GM23338 (cell line): ENCODE results near the gene ATP1A4.

Experiments used
- CREB1 ChIP-seq: fragments of 250-450 bp; sonication (Bioruptor Pico); IDR thresholded peaks from 2 replicates; pipeline ENCODE4 v1.5.0; 2020; ENCODE audit warnings: low read depth, mild to moderate bottlenecking, moderate library complexity
- EZH2 ChIP-seq: fragments of 200-600 bp; sonication (generic); IDR thresholded peaks from one replicate; pipeline ENCODE4 v1.8.0; 2017; ENCODE audit warnings: antibody characterized with exemption, mild to moderate bottlenecking, low read depth; ENCODE audit not compliant: unreplicated experiment
- EZH2phosphoT487 ChIP-seq: fragments of 200-600 bp; sonication (generic); IDR thresholded peaks from one replicate; pipeline ENCODE4 v1.8.1; 2018; ENCODE audit warnings: antibody characterized with exemption; ENCODE audit not compliant: unreplicated experiment
- JUNB ChIP-seq: IDR thresholded peaks from one replicate; pipeline ENCODE4 v1.6.1; 2016; ENCODE audit warnings: antibody characterized with exemption; ENCODE audit not compliant: unreplicated experiment
- POLR2AphosphoS5 ChIP-seq: IDR thresholded peaks from 2 replicates; pipeline ENCODE4 v1.6.1; 2016; ENCODE audit warnings: antibody characterized with exemption, low read depth
- TF ChIP-seq, protein P1 (sequence below): IDR thresholded peaks from one replicate; pipeline ENCODE4 v1.6.1; 2018; ENCODE audit warnings: antibody characterized with exemption; ENCODE audit not compliant: unreplicated experiment
- TF ChIP-seq, protein P2 (sequence below), 2 experiments: fragments of 200-600 bp in 1 of 2; sonication (generic) in 1 of 2; conservative IDR thresholded peaks; 2 replicates each; pipeline versions ENCODE4 v1.5.1 to v1.6.1; 2016 to 2017; ENCODE audit warnings: antibody characterized with exemption in 2 of 2, low read depth in 2 of 2, mild to moderate bottlenecking in 2 of 2, moderate library complexity in 1 of 2
- TF ChIP-seq, protein P3 (sequence below): IDR thresholded peaks from 2 replicates; pipeline ENCODE4 v1.6.1; 2016; ENCODE audit warnings: antibody characterized with exemption

DNA sequence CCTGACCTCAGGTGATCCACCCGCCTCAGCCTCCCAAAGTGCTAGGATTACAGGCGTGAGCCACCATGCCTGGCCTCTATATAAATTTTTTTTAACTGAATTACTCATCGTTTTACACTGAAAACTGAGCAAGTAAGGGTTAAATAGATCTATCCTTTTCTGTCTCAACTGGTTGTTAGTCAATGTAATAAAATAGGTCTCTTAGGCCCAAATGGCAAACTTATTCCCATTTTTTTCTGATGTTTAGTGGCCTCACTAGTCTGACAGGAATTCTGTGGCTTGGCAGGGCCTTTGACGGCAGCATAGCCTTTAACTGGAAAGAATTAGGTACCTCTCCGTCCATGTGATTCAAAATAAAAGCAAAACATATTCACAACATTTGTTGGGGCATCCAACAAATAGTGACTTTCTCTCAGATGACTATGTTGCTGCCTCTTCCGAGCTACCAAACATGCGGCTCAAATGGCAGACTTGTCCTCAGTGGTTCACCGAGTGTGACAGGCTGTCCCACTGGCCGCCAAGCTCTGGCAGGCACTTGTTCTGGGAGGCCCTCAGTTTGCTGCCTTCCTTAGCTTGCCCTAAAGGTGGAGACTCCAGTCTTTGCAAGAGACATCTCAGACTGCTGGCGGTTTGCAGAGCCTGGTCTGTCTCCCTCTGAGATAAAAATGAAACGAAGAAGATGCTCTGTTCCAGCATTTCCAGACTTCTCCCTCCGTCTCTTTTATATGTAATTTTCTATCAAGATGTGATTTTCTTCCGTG lies 17.4 kb downstream of the ATP1A4 start:
- TF ChIP-seq, protein P1, sequence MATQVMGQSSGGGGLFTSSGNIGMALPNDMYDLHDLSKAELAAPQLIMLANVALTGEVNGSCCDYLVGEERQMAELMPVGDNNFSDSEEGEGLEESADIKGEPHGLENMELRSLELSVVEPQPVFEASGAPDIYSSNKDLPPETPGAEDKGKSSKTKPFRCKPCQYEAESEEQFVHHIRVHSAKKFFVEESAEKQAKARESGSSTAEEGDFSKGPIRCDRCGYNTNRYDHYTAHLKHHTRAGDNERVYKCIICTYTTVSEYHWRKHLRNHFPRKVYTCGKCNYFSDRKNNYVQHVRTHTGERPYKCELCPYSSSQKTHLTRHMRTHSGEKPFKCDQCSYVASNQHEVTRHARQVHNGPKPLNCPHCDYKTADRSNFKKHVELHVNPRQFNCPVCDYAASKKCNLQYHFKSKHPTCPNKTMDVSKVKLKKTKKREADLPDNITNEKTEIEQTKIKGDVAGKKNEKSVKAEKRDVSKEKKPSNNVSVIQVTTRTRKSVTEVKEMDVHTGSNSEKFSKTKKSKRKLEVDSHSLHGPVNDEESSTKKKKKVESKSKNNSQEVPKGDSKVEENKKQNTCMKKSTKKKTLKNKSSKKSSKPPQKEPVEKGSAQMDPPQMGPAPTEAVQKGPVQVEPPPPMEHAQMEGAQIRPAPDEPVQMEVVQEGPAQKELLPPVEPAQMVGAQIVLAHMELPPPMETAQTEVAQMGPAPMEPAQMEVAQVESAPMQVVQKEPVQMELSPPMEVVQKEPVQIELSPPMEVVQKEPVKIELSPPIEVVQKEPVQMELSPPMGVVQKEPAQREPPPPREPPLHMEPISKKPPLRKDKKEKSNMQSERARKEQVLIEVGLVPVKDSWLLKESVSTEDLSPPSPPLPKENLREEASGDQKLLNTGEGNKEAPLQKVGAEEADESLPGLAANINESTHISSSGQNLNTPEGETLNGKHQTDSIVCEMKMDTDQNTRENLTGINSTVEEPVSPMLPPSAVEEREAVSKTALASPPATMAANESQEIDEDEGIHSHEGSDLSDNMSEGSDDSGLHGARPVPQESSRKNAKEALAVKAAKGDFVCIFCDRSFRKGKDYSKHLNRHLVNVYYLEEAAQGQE, result no peak
- TF ChIP-seq EZH2phosphoT487, result no peak
- TF ChIP-seq EZH2, result no peak
- TF ChIP-seq, protein P2, sequence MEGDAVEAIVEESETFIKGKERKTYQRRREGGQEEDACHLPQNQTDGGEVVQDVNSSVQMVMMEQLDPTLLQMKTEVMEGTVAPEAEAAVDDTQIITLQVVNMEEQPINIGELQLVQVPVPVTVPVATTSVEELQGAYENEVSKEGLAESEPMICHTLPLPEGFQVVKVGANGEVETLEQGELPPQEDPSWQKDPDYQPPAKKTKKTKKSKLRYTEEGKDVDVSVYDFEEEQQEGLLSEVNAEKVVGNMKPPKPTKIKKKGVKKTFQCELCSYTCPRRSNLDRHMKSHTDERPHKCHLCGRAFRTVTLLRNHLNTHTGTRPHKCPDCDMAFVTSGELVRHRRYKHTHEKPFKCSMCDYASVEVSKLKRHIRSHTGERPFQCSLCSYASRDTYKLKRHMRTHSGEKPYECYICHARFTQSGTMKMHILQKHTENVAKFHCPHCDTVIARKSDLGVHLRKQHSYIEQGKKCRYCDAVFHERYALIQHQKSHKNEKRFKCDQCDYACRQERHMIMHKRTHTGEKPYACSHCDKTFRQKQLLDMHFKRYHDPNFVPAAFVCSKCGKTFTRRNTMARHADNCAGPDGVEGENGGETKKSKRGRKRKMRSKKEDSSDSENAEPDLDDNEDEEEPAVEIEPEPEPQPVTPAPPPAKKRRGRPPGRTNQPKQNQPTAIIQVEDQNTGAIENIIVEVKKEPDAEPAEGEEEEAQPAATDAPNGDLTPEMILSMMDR (conservative IDR thresholded peaks at IDR 0.05; ENCODE audit: low read depth in 2 of 2), result peak; percentile 24 to 70; a peak in 3 of 4 replicates
- TF ChIP-seq POLR2AphosphoS5, result no peak
- no peak for TF ChIP-seq CREB1
- TF ChIP-seq, protein P3, sequence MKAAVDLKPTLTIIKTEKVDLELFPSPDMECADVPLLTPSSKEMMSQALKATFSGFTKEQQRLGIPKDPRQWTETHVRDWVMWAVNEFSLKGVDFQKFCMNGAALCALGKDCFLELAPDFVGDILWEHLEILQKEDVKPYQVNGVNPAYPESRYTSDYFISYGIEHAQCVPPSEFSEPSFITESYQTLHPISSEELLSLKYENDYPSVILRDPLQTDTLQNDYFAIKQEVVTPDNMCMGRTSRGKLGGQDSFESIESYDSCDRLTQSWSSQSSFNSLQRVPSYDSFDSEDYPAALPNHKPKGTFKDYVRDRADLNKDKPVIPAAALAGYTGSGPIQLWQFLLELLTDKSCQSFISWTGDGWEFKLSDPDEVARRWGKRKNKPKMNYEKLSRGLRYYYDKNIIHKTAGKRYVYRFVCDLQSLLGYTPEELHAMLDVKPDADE, result no peak
- TF ChIP-seq JUNB, result no peak
